ENCODE data around the gene EN1.

GRCh38 chr2:118855451-118856279 is 8.2 kb upstream of the EN1 start:
- TF ChIP-seq POLR2A (IDR thresholded peaks at IDR 0.05) (no peak), POLR2AphosphoS5 (IDR thresholded peaks at IDR 0.05) (no peak)
